Adipose tissue (tissue), 3 donors: ENCODE measurements around the gene ZBTB1. TPM values are rescaled to one million over a fixed set of nuclear protein-coding genes. Genes with fewer than 3 reads are reported as not detected.
"Not testable (repeated sequence)": the region's sequence is repeated elsewhere in the genome, so short reads cannot be mapped to it uniquely, and the experiment has no call there.

ENCODE experiments used
- H3K27ac ChIP-seq: one replicate; pipeline ENCODE4 v1.5.1; 2013; ENCODE audit warnings: low read depth, low read length
- WGBS, 3 donors: extraction: QIAGEN DNeasy Blood & Tissue Kit; methylation state at CpG; one replicate each; pipeline ENCODE4 v1.1.7; 2013; 5-methylcytosine and 5-hydroxymethylcytosine counted together
- polyA plus RNA-seq, 3 donors: library from polyadenylated mRNA; stranded (reverse); fragments of 200-250 nt; gene quantifications; one replicate each; pipeline ENCODE4 v1.2.3, GENCODE V29; 2013
- donor health status: healthy with polysubstance abuse.
- donor health status: Bipolar disorder and iron deficiency.
- donor health status: healthy.

ZBTB1 gene
- polyA plus RNA-seq, 3 donors = 7.8 to 21.0 (median 19.3) TPM

DNA sequence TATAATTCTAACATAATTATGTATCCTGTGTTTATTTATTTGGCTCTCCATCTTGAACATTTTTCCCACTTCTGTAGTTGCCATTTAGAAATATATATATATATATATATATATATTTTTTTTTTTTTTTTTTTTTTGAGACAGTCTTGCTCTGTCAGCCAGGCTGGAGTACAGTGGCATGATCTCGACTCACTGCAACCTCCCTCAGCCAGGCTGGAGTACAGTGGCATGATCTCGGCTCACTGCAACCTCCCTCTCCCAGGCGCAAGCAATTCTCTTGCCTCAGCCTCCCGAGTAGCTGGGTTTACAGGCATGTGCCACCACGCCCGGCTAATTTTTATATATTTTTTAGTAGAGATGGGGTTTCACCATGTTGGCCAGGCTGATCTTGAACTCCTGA lies 13.1 kb downstream of the ZBTB1 start:
- not testable (repeated sequence) for H3K27ac ChIP-seq
- WGBS, 3 donors = 75 to 93% (median 81%) methylated on average over 6 of the region's 6 CpGs

DNA sequence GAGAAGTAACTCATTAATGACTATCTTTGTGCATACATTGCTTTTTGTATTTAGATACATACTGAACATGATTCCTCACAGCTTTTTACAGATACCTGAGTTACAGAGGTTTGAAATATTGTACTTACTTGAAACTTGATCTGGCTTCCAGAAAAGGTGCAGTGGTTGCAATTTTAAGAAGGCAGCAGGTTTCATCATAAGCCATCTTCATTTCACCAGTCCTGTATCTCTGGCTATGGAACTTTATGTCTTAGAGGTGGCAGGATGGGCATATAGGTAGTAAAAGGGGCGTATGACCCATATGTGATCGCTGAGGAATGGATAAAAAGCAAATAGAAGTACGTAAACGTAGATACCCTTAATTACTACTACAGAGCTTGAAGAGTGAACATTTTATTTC lies 13.7 kb downstream of the ZBTB1 start:
- 58 to 78% (median 72%) methylated on average over 4 of the region's 4 CpGs for WGBS, 3 donors
- H3K27ac ChIP-seq = no peak overlapping the region

DNA sequence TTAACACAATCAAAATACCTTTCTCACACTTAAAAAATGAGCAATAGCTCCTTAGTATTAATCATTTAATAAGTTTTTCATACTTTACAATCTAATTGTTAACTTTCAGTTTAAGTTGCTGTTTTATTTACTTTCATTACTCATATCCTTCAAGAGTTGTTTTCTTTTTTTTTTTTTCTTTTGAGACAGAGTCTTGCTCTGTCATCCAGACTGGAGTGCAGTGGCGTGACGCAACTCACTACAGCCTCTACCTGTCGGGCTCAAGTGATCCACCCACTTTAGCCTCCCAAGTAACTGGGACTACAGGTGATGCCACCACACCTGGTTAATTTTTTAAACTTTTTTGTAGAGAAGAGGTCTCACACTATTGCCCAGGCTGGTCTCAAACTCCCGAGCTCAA lies 16.1 kb downstream of the ZBTB1 start:
- no peak overlapping the region for H3K27ac ChIP-seq
- 92 to 100% (median 97%) methylated on average over 4 of the region's 4 CpGs for WGBS, 3 donors

DNA sequence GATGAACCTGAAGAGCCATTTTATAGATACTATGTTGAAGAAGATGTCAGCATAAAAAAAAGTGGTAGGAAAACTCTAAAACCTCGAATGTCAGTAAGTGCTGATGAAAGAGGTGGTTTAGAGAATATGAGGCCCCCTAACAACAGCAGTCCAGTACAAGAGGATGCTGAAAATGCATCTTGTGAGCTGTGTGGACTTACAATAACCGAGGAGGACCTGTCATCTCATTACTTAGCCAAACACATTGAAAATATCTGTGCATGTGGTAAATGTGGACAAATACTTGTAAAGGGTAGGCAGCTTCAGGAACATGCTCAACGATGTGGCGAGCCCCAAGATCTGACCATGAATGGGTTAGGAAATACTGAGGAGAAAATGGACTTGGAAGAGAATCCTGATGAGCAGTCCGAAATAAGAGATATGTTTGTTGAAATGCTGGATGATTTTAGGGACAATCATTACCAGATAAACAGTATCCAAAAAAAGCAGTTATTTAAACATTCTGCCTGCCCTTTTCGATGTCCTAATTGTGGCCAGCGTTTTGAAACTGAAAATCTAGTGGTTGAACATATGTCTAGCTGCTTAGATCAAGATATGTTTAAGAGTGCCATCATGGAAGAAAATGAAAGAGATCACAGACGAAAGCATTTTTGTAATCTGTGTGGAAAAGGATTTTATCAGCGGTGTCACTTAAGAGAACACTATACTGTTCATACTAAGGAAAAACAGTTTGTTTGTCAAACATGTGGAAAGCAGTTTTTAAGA lies 18.2 kb downstream of the ZBTB1 start:
- H3K27ac ChIP-seq = no peak overlapping the region
- 86 to 91% (median 90%) methylated on average over 9 of the region's 9 CpGs for WGBS, 3 donors

DNA sequence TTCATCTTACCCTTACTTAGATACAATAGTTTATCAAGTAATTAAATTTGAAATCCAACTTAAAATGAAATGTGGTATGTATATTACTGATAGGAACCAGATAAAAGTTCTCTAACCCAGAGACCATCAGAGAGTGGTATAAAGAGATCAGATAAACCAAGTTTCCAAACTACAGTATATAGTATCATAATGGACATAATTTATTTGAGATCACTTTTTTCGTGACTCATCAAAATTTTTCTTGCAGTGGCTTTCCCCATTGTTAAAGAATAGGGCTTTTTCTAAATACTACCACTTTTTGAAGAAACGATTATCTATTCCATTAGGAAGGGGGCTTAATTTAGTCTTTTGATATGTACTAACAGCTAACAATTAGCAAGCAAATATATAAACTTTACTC lies 20.8 kb downstream of the ZBTB1 start:
- H3K27ac ChIP-seq = no peak overlapping the region
- WGBS, 3 donors = 91 to 95% (median 91%) methylated on average over 2 of the region's 2 CpGs

DNA sequence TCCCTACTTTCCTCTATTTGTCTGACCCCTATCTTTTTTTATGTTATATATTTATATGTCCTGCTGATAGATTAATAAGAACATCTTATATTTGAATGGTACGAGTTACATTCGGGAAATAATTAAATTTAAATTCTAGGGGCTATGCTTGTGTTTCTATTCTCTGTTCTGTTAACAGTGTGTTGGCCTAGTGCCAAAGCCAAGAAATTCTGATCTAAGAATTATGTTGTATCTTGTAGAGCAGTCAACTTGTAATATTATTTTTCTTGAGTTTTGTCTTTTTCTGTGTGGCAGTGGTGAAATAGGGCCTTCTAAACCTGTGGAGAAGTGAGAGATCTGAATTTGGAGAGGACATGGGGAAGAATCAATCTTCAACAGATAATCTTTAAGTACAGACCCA lies 27.0 kb downstream of the ZBTB1 start:
- 78 to 85% (median 79%) methylated on average over 2 of the region's 2 CpGs for WGBS, 3 donors
- H3K27ac ChIP-seq = no peak overlapping the region

DNA sequence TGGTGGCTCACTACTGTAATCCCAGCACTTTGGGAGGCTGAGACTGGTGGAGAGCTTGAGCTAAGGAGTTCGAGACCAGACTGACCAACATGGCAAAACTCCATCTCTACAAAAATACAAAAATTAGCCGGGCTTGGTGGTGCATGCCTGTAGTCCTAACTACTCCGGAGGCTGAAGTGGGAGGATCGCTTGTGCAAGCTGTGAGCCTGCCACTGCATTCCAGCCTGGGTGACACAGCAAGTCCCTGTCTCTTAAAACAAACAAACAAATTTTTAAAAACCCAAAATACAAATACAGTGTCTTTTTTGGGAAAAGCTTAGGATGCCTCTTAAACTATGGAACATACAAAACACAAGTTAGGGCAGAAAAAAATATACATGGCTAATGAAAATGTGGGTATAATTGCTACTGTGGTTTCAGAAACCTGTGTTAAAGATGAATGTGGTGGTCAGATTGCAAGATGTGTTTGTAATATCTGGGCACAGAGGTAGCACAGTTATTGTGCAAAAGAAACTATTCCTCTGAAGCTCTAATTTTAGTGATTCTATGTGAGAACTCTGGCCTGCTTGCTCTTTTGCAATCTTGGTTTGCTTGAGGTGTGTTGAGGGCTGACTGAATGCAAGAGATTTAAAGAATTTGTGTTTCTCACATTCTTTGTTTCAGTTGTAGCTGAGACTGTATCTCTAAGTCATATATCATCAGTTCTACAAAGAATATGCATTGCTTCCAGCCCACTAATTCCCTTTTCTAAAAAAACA lies 32.1 kb downstream of the ZBTB1 start:
- H3K27ac ChIP-seq = no peak overlapping the region
- WGBS, 3 donors = 84 to 91% (median 88%) methylated on average over 4 of the region's 4 CpGs

DNA sequence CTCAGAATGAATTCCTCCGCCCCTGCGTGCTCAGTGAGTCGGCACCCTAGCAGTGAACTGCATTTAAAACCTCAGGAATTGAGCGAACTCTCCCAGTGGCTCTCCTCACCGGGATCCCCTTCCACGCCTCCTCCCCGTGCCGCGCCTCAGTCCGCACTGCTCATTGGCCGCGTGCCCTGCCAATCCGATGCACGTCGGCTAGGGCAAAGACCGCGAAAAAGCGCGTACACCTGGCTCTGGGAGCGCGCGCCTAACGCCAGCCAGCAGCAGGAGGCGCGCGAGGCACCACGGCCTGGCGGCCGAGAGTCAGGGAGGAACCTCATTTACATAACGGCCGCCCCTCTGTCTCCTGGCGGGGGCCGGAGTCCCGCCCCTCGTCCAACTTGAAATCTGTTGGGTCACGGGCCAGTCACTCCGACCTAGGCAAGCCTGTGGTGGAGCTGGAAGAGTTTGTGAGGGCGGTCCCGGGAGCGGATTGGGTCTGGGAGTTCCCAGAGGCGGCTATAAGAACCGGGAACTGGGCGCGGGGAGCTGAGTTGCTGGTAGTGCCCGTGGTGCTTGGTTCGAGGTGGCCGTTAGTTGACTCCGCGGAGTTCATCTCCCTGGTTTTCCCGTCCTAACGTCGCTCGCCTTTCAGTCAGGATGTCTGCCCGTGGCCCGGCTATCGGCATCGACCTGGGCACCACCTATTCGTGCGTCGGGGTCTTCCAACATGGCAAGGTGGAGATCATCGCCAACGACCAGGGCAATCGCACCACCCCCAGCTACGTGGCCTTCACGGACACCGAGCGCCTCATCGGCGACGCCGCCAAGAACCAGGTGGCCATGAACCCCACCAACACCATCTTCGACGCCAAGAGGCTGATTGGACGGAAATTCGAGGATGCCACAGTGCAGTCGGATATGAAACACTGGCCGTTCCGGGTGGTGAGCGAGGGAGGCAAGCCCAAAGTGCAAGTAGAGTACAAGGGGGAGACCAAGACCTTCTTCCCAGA lies 35.9 kb downstream of the ZBTB1 start, which contains the start of gene HSPA2:
TSS of gene HSPA2 (plus strand) at position 534 of the 995 bp plus-strand sequence. CDS start at position 643, 109 bp downstream.
- WGBS, 3 donors = 5 to 8% (median 8%) methylated on average over 79 of the region's 79 CpGs
- no peak within 1 kb of the TSS for H3K27ac ChIP-seq

DNA sequence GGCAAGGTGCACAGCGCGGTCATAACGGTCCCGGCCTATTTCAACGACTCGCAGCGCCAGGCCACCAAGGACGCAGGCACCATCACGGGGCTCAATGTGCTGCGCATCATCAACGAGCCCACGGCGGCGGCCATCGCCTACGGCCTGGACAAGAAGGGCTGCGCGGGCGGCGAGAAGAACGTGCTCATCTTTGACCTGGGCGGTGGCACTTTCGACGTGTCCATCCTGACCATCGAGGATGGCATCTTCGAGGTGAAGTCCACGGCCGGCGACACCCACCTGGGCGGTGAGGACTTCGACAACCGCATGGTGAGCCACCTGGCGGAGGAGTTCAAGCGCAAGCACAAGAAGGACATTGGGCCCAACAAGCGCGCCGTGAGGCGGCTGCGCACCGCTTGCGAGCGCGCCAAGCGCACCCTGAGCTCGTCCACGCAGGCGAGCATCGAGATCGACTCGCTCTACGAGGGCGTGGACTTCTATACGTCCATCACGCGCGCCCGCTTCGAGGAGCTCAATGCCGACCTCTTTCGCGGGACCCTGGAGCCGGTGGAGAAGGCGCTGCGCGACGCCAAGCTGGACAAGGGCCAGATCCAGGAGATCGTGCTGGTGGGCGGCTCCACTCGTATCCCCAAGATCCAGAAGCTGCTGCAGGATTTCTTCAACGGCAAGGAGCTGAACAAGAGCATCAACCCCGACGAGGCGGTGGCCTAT lies 36.8 kb downstream of the ZBTB1 start:
- 17 to 26% (median 22%) methylated on average over 73 of the region's 73 CpGs for WGBS, 3 donors

DNA sequence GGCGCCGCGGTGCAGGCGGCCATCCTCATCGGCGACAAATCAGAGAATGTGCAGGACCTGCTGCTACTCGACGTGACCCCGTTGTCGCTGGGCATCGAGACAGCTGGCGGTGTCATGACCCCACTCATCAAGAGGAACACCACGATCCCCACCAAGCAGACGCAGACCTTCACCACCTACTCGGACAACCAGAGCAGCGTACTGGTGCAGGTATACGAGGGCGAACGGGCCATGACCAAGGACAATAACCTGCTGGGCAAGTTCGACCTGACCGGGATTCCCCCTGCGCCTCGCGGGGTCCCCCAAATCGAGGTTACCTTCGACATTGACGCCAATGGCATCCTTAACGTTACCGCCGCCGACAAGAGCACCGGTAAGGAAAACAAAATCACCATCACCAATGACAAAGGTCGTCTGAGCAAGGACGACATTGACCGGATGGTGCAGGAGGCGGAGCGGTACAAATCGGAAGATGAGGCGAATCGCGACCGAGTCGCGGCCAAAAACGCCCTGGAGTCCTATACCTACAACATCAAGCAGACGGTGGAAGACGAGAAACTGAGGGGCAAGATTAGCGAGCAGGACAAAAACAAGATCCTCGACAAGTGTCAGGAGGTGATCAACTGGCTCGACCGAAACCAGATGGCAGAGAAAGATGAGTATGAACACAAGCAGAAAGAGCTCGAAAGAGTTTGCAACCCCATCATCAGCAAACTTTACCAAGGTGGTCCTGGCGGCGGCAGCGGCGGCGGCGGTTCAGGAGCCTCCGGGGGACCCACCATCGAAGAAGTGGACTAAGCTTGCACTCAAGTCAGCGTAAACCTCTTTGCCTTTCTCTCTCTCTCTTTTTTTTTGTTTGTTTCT lies 37.6 kb downstream of the ZBTB1 start:
- 6 to 12% (median 11%) methylated on average over 61 of the region's 61 CpGs for WGBS, 3 donors
- H3K27ac ChIP-seq = no peak overlapping the region

More for the DNA sequence above, 36.8 kb downstream of the ZBTB1 start:
- H3K27ac ChIP-seq = no peak overlapping the region

DNA sequence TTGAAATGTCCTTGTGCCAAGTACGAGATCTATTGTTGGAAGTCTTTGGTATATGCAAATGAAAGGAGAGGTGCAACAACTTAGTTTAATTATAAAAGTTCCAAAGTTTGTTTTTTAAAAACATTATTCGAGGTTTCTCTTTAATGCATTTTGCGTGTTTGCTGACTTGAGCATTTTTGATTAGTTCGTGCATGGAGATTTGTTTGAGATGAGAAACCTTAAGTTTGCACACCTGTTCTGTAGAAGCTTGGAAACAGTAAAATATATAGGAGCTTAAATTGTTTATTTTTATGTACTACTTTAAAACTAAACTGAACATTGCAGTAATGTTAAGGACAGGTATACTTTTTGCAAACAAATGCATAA lies 38.2 kb downstream of the ZBTB1 start:
- H3K27ac ChIP-seq = no peak overlapping the region
- WGBS, 3 donors = 22 to 59% (median 59%) methylated on average over 4 of the region's 4 CpGs

DNA sequence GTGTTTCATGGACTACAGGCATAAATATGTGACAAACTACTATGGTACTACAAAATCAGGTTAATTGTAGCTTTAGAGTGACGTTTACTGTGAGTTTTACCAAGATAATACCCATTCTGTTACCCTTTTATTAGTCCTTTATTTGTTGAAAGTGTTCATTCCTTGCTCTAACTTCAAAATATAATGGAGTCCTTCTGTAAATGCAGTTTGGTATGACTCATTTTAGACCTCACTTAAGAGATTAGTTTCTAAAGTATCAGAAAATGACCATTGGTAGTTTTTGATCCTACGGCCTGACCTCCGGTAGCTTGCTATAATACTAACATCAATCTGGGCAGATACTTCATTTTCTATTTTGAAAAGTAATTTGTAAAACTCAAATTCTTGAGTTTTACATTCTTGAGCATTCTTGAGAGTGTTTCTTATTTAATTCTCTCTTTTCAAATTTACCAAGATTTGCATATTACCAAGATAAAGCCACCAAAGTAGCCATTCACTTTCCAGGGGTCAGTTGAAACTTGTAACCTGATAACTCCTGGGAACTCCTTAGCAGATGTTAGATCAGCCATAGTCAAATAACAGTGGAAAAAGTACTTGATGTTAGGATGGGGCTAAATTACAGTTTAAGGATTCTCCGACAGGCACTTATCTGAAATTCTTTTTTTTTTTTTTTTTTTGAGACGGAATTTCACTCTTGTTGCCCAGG lies 40.2 kb downstream of the ZBTB1 start:
- 75 to 76% (median 75%) methylated on average over 5 of the region's 5 CpGs for WGBS, 3 donors
- H3K27ac ChIP-seq = no peak overlapping the region

DNA sequence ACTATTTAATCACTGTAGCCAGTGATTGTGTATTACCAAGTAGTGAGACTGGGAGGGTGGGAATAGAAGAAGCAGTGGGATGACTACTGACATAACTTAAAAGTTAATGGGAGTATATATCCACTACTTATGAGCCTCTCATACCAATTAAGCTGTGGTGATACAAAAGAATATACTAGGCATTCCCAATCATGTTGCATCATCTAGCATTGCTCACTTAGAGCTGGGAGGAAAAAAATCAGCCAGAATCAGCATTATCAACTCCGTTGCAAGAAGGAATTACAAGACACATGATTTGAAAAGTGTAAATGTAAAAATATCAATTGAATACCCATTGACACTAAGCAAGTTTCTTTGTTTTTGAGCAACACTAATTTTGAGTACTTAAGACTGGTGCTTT lies 44.4 kb downstream of the ZBTB1 start:
- 72 to 89% (median 77%) methylated on average over 1 of the region's 1 CpG for WGBS, 3 donors

DNA sequence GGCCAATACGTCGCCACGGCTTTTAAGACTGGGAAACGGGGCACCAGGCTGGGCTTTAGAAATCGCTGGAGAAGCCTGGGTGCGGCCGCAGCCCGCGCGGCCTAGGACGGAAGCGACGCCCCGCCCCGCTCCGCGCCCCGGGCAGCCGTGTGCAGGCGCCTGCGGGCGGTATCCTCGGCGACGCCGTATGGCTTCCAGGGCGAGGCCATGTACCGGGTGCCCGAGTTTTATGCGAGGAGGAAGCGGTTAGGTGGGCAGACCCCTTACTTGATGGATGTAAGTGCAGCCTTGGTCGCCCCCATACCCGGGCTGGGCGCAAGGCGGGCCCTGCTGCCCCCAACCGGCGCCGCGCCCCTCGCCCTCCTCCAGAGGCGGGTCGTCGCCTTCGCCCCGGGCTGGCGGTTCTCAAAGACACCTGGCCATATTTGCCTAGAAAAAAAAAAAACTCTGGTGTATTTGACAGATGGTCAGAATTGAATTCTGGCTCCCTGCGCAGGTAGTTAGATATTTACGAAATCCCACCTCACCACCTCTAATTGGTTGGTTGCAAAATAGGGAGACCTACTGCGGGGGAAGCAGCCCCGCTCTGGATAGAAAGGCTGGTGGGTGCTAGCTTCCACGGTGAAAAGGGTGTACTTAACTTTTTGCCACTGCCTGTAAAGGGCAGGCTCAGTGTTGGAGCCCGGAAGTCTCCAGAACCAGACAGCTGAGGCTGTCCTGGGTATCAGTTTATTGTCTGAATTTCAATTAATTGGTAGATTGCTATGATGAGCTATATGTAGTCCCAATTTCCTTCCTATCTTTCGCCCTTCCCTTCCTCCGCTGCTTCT lies 45.4 kb downstream of the ZBTB1 start, which contains the start of gene PPP1R36:
TSS of gene PPP1R36 (plus strand) at position 171 of the 830 bp plus-strand sequence. CDS start at position 208, 37 bp downstream.
- whole genome bisulfite sequencing, 3 donors = 5 to 11% (median 6%) methylated on average over 52 to 54 of the region's 54 CpGs
- no peak within 1 kb of the TSS for H3K27ac ChIP-seq

More for the DNA sequence above, 44.4 kb downstream of the ZBTB1 start:
- H3K27ac ChIP-seq = no peak overlapping the region

DNA sequence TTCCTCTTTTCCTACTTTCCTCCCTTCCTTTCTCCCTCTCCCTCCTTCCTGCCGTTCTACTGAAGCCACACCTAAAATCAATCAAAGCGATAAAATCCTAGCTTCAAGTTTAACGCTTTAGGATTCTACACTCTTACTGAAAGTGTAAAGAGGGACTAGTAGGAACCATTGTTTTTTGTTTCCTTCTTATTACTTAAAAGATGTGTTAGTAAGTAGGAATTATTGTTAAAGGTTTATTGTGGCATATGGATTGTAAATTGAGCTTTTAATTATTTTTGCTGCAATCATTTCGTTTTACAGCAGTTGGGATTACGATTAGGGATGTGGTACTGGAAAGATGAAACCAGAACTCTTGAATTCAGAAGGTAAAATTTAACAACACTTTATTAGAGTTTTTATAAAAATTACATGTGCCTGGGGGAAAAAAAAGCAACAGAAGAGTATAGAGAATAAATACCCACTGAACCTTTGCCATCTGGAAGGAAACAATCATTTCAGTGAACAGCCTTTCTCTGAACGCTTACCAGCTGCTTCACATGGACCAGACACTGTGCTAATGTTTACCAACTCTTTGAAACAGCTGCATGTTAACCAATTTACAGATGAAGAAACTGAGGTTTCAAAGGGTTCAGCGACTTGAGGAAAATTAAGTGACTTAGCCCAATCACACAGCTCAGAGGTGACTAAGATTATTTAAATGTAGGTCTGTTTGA lies 46.2 kb downstream of the ZBTB1 start:
- 33 to 57% (median 52%) methylated on average over 7 of the region's 7 CpGs for WGBS, 3 donors

More for the DNA sequence above, 46.2 kb downstream of the ZBTB1 start:
- H3K27ac ChIP-seq = no peak overlapping the region
